H9 (cell line): ENCODE results near the gene CPSF4L. TPM values are rescaled to one million over a fixed set of nuclear protein-coding genes. Genes with fewer than 3 reads are reported as not detected.

ENCODE experiments used
- DNase-seq: peaks from one replicate; pipeline ENCODE4 v3.0.0-alpha.2; 2017
- H2AFZ ChIP-seq: one replicate; pipeline ENCODE4 v1.6.1; 2013; ENCODE audit warnings: mild to moderate bottlenecking, low read length, control low read depth, moderate library complexity
- H2AK5ac ChIP-seq: 2 replicates; pipeline ENCODE4 v1.6.1; 2013; ENCODE audit warnings: low read length, control low read depth, mixed read lengths; ENCODE audit not compliant: insufficient read length
- H2BK120ac ChIP-seq: one replicate; pipeline ENCODE4 v1.6.1; 2013; ENCODE audit warnings: low read depth, mild to moderate bottlenecking, low read length, control low read depth, inconsistent platforms; ENCODE audit not compliant: poor library complexity, severe bottlenecking
- H2BK12ac ChIP-seq: 2 replicates; pipeline ENCODE4 v1.6.1; 2013; ENCODE audit warnings: low read length, control low read depth, mixed read lengths, low read depth; ENCODE audit not compliant: insufficient read length
- H2BK15ac ChIP-seq: 2 replicates; pipeline ENCODE4 v1.6.1; 2013; ENCODE audit warnings: low read depth, low read length, control low read depth
- H2BK20ac ChIP-seq: one replicate; pipeline ENCODE4 v1.6.1; 2013; ENCODE audit warnings: low read depth, mild to moderate bottlenecking, low read length, control low read depth, inconsistent platforms; ENCODE audit not compliant: poor library complexity, severe bottlenecking
- H2BK5ac ChIP-seq: 2 replicates; pipeline ENCODE4 v1.6.1; 2013; ENCODE audit warnings: low read length, control low read depth, mixed read lengths; ENCODE audit not compliant: insufficient read length
- H3K14ac ChIP-seq: 2 replicates; pipeline ENCODE4 v1.6.1; 2013; ENCODE audit warnings: low read length, control low read depth; ENCODE audit not compliant: insufficient read depth
- H3K18ac ChIP-seq: 2 replicates; pipeline ENCODE4 v1.6.1; 2013; ENCODE audit warnings: low read depth, mild to moderate bottlenecking, mixed read lengths, low read length, control low read depth; ENCODE audit not compliant: insufficient read length
- H3K23ac ChIP-seq: 2 replicates; pipeline ENCODE4 v1.6.1; 2013; ENCODE audit warnings: low read length, control low read depth, mixed read lengths, low read depth; ENCODE audit not compliant: insufficient read length
- H3K23me2 ChIP-seq: 2 replicates; pipeline ENCODE4 v1.6.1; 2013; ENCODE audit warnings: low read depth, mild to moderate bottlenecking, mixed read lengths, low read length, control low read depth; ENCODE audit not compliant: insufficient read length, poor library complexity, severe bottlenecking
- H3K27ac ChIP-seq: 2 replicates; pipeline ENCODE4 v1.5.1; 2013; ENCODE audit warnings: low read length, control low read depth, mixed read lengths, low read depth; ENCODE audit not compliant: insufficient read length
- H3K27me3 ChIP-seq: 2 replicates; pipeline ENCODE4 v1.6.1; 2013; ENCODE audit warnings: low read length, control low read depth, inconsistent platforms; ENCODE audit not compliant: insufficient read depth
- H3K4ac ChIP-seq: 2 replicates; pipeline ENCODE4 v1.6.1; 2013; ENCODE audit warnings: low read depth, mild to moderate bottlenecking, control low read depth, inconsistent platforms, low read length, moderate library complexity
- H3K4me1 ChIP-seq: 2 replicates; pipeline ENCODE4 v1.6.1; 2013; ENCODE audit warnings: low read length, control low read depth, inconsistent platforms; ENCODE audit not compliant: insufficient read depth
- H3K4me2 ChIP-seq: 2 replicates; pipeline ENCODE4 v1.6.1; 2013; ENCODE audit warnings: low read length, control low read depth, mixed read lengths; ENCODE audit not compliant: insufficient read length, insufficient read depth
- H3K56ac ChIP-seq: 2 replicates; pipeline ENCODE4 v1.6.1; 2013; ENCODE audit warnings: low read depth, mild to moderate bottlenecking, mixed read lengths, low read length, control low read depth; ENCODE audit not compliant: insufficient read length
- H3K79me1 ChIP-seq: 2 replicates; pipeline ENCODE4 v1.6.1; 2013; ENCODE audit warnings: low read depth, mild to moderate bottlenecking, moderate library complexity, low read length, control low read depth, inconsistent platforms; ENCODE audit not compliant: insufficient read depth, poor library complexity, severe bottlenecking
- H3K79me2 ChIP-seq: 2 replicates; pipeline ENCODE4 v1.6.1; 2013; ENCODE audit warnings: low read length, control low read depth, inconsistent platforms; ENCODE audit not compliant: insufficient read depth
- H3K9ac ChIP-seq: 2 replicates; pipeline ENCODE4 v1.6.1; 2013; ENCODE audit warnings: low read length, control low read depth, mixed read lengths; ENCODE audit not compliant: insufficient read length; ENCODE audit errors: extremely low read depth
- H3K9me3 ChIP-seq: one replicate; pipeline ENCODE4 v1.6.1; 2013; ENCODE audit warnings: low read depth, low read length, inconsistent platforms; ENCODE audit not compliant: control insufficient read depth
- H3T11ph ChIP-seq: one replicate; pipeline ENCODE4 v1.6.1; 2013; ENCODE audit warnings: mild to moderate bottlenecking, low read length, control low read depth, inconsistent platforms
- H4K20me1 ChIP-seq: one replicate; pipeline ENCODE4 v1.6.1; 2013; ENCODE audit not compliant: control insufficient read depth, insufficient read length, insufficient read depth
- H4K5ac ChIP-seq: 2 replicates; pipeline ENCODE4 v1.6.1; 2013; ENCODE audit warnings: low read depth, mild to moderate bottlenecking, mixed read lengths, low read length, control low read depth; ENCODE audit not compliant: insufficient read length
- H4K8ac ChIP-seq: replicated peaks from 2 replicates; pipeline ENCODE4 v1.6.1; 2013; ENCODE audit warnings: low read length, control low read depth, mixed read lengths, low read depth; ENCODE audit not compliant: insufficient read length
- H4K91ac ChIP-seq: 2 replicates; pipeline ENCODE4 v1.6.1; 2013; ENCODE audit warnings: low read depth, mild to moderate bottlenecking, moderate library complexity, mixed read lengths, low read length, control low read depth; ENCODE audit not compliant: insufficient read length
- H3K27ac Mint-ChIP-seq, 3 experiments: 2 replicates in 2 of 3; 3 replicates in 1 of 3; pipeline ENCODE4 v1.8.0; 2020 to 2021; ENCODE audit warnings: mixed read lengths in 3 of 3, mild to moderate bottlenecking in 1 of 3, moderate library complexity in 1 of 3
- H3K27me3 Mint-ChIP-seq: 2 replicates; pipeline ENCODE4 v1.8.0; 2021; ENCODE audit warnings: low read depth, mild to moderate bottlenecking, moderate library complexity, mixed read lengths
- H3K36me3 Mint-ChIP-seq, 3 experiments: 2 replicates in 2 of 3; 3 replicates in 1 of 3; pipeline ENCODE4 v1.8.0; 2020 to 2021; ENCODE audit warnings: low read depth in 3 of 3, mixed read lengths in 3 of 3; ENCODE audit not compliant: insufficient read depth in 1 of 3
- H3K4me1 Mint-ChIP-seq, 2 experiments: 2 replicates each; pipeline ENCODE4 v1.8.0; 2020; ENCODE audit warnings: mixed read lengths in 2 of 2
- H3K4me3 Mint-ChIP-seq, 2 experiments: 2 replicates in 1 of 2; 3 replicates in 1 of 2; pipeline ENCODE4 v1.8.0; 2020 to 2021; ENCODE audit warnings: mild to moderate bottlenecking in 2 of 2, mixed read lengths in 2 of 2, moderate library complexity in 1 of 2
- H3K9me3 Mint-ChIP-seq, 2 experiments: 2 replicates in 1 of 2; 3 replicates in 1 of 2; pipeline ENCODE4 v1.8.0; 2020; ENCODE audit warnings: mild to moderate bottlenecking in 2 of 2, mixed read lengths in 2 of 2, moderate library complexity in 1 of 2
- CTCF ChIP-seq: fragments of 200-600 bp; sonication (generic); conservative IDR thresholded peaks from 3 replicates; pipeline ENCODE4 v1.8.0; 2021; ENCODE audit warnings: antibody characterized with exemption, mild to moderate bottlenecking
- WGBS: extraction: QIAGEN DNeasy Blood & Tissue Kit; methylation state at CpG from one replicate; pipeline ENCODE4 v1.1.7; 2013; ENCODE audit warnings: missing lambda C conversion rate, low lambda C conversion rate, mixed read lengths; ENCODE audit not compliant: insufficient read length; ENCODE audit errors: extremely low coverage; 5-methylcytosine and 5-hydroxymethylcytosine counted together
- total RNA-seq: library from RNA; stranded (reverse); gene quantifications from 2 replicates; pipeline ENCODE4 v1.2.1, GENCODE V29; 2021

CPSF4L gene
- total RNA-seq, 1 experiment from 2014 or later: not detected

DNA sequence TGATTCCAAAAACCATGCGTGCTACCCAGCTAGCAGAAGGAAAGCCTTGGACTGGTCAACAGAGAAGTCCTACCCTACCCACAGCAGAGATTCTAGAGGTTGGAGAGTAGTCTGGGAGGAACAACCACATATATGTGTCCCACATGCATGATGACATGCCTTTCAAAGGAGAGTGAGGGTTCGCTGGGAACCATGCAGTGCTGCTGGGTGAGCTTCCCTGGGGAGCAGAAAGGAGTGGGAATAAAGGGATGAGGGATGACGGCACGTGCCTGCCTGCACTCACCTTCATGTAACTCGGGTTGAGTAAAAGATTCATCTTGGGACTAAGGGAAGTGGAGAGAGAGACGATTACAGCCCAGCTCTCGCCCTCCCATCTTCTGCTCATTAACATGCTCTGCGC is 9.8 kb downstream of the CPSF4L start:
- H2BK12ac ChIP-seq: no peak overlapping the region
- H3K36me3 Mint-ChIP-seq: peaks cover 0 to 10% (median 4%) of the 10 kb centered on the region in 3 experiments; a peak in 3 of 7 replicates
- no peaks in the 10 kb centered on the region for H4K20me1 ChIP-seq
- WGBS: no CpG with 5 or more reads among the region's 8 CpGs
- no peaks in the 10 kb centered on the region for H3K79me2 ChIP-seq
- H3K14ac ChIP-seq: no peak overlapping the region
- no peak overlapping the region for H2BK15ac ChIP-seq
- no peaks in the 10 kb centered on the region for H3K79me1 ChIP-seq
- H3K9ac ChIP-seq: no peak overlapping the region
- no peak overlapping the region for H4K8ac ChIP-seq
- H3K18ac ChIP-seq: no peak overlapping the region
- DNase-seq: no peak
- no peak overlapping the region for H3K27ac ChIP-seq
- no peaks in the 10 kb centered on the region for H3K9me3 Mint-ChIP-seq
- no peak overlapping the region for H2BK20ac ChIP-seq
- peaks cover 25 to 29% of the 10 kb centered on the region in 2 experiments for H3K4me1 Mint-ChIP-seq
- no peak overlapping the region for H4K5ac ChIP-seq
- H3T11ph ChIP-seq: no peak overlapping the region
- H3K27me3 Mint-ChIP-seq: peaks cover 8% of the 10 kb centered on the region
- no peak overlapping the region for H3K56ac ChIP-seq
- H3K9me3 ChIP-seq: no peaks in the 10 kb centered on the region
- H3K4me2 ChIP-seq: no peak overlapping the region
- no peak overlapping the region for H2AFZ ChIP-seq
- no peak overlapping the region for H2AK5ac ChIP-seq
- no peak overlapping the region for H3K4ac ChIP-seq
- H2BK120ac ChIP-seq: no peak overlapping the region
- no peak overlapping the region for H4K91ac ChIP-seq
- no peak for TF ChIP-seq CTCF
- H3K23ac ChIP-seq: no peak overlapping the region
- no peaks in the 10 kb centered on the region for H3K23me2 ChIP-seq
- H3K27me3 ChIP-seq: no peaks in the 10 kb centered on the region
- H3K4me3 Mint-ChIP-seq: no peak overlapping the region
- no peak overlapping the region; a peak in 1 of 7 replicates for H3K27ac Mint-ChIP-seq
- no peaks in the 10 kb centered on the region for H3K4me1 ChIP-seq
- no peak overlapping the region for H2BK5ac ChIP-seq
